Lung (tissue), 16 donors: ENCODE measurements around the gene SUOX. TPM values are rescaled to one million over a fixed set of nuclear protein-coding genes. Genes with fewer than 3 reads are reported as not detected.

Source experiments
- ATAC-seq: fragments of 200-7000 bp; cut with Tn5 transposase; one replicate; pipeline ENCODE4 v1.9.1; 2020; ENCODE audit warnings: moderate number of reproducible peaks; ENCODE audit not compliant: insufficient read depth, low FRiP score
- DNase-seq, 3 donors: peaks; one replicate each; pipeline ENCODE4 v3.0.0-alpha.2; 2013 to 2017
- H3K27ac ChIP-seq, 2 donors: one replicate each; pipeline ENCODE4 v1.5.1; 2013; ENCODE audit warnings: mild to moderate bottlenecking in 2 of 2, moderate library complexity in 2 of 2, control low read depth in 1 of 2, inconsistent platforms in 1 of 2, low read depth in 1 of 2, low read length in 1 of 2
- H3K27me3 ChIP-seq, 3 donors: one replicate each; pipeline ENCODE4 v1.5.1; 2013; ENCODE audit warnings: low read length in 2 of 3; ENCODE audit not compliant: control insufficient read depth in 3 of 3, insufficient read depth in 3 of 3
- H3K36me3 ChIP-seq, 4 donors: one replicate each; pipeline ENCODE4 v1.5.1; 2013; ENCODE audit warnings: low read length in 4 of 4, mild to moderate bottlenecking in 1 of 4, moderate library complexity in 1 of 4; ENCODE audit not compliant: control insufficient read depth in 4 of 4, insufficient read depth in 4 of 4
- H3K4me1 ChIP-seq, 5 donors: one replicate each; pipeline ENCODE4 v1.5.1; 2013; ENCODE audit warnings: low read length in 5 of 5, mild to moderate bottlenecking in 2 of 5, moderate library complexity in 1 of 5; ENCODE audit not compliant: control insufficient read depth in 5 of 5, insufficient read depth in 5 of 5
- H3K4me3 ChIP-seq: one replicate; pipeline ENCODE4 v1.5.1; 2013; ENCODE audit warnings: mild to moderate bottlenecking, control low read depth, moderate library complexity
- H3K9ac ChIP-seq, 2 donors: one replicate each; pipeline ENCODE4 v1.5.1; 2013; ENCODE audit warnings: low read length in 2 of 2, control low read depth in 1 of 2; ENCODE audit not compliant: insufficient read depth in 1 of 2
- H3K9me3 ChIP-seq, 4 donors: one replicate each; pipeline ENCODE4 v1.5.1; 2013; ENCODE audit warnings: low read length in 3 of 4, mild to moderate bottlenecking in 1 of 4, moderate library complexity in 1 of 4; ENCODE audit not compliant: control insufficient read depth in 4 of 4, insufficient read depth in 3 of 4
- WGBS, 2 donors: extraction: QIAGEN DNeasy Blood & Tissue Kit; methylation state at CpG; one replicate each; pipeline ENCODE4 v1.1.7; 2013; 5-methylcytosine and 5-hydroxymethylcytosine counted together
- long read RNA-seq, 5 donors: transcript quantifications; one replicate each; lab custom pipeline, GENCODE V29; 2026
- polyA plus RNA-seq, 2 donors: library from polyadenylated mRNA; stranded (reverse); fragments of 200-250 nt; gene quantifications; one replicate each; pipeline ENCODE4 v1.2.1, GENCODE V29; 2013
- total RNA-seq, 2 donors: library from RNA; depleted of rRNA in 1 of 2; stranded (reverse); fragments of >200 nt in 1 of 2; gene quantifications; one replicate each; pipeline ENCODE4 v1.2.1, GENCODE V29; 2014 to 2021
- TF ChIP-seq, protein P1 (sequence below): IDR thresholded peaks from 2 replicates; pipeline ENCODE4 v1.5.1; 2012; ENCODE audit warnings: mild to moderate bottlenecking; ENCODE audit errors: control extremely low read depth, extremely low read depth
- donor health status: control.
- donor health status: control.
- donor health status: Bipolar disorder and iron deficiency.
- donor health status: healthy.
- donor health status: DM: yes; HTN: yes; CAD: no.

Gene SUOX
- total RNA-seq, result 10 to 100 TPM; 17.7 to 26.2 TPM
- polyA plus RNA-seq, result 10 to 100 TPM; 15.1 to 17.1 TPM
- long read RNA-seq, donor 1, transcript SUOX-201 (5 exons, 2,364 nt), result major isoform, 10 of 16 reads
- long read RNA-seq, donor 1, partial matches to known transcripts, result 0 of 16 reads
- long read RNA-seq, donor 1, other reads (novel, unspliced or antisense), result 0 of 16 reads
- long read RNA-seq, donor 2, partial matches to known transcripts, result 0 of 6 reads
- long read RNA-seq, donor 2, other reads (novel, unspliced or antisense), result 0 of 6 reads
- long read RNA-seq, donor 3, partial matches to known transcripts, result 0 of 6 reads
- long read RNA-seq, donor 3, other reads (novel, unspliced or antisense), result 0 of 6 reads
- long read RNA-seq, donor 4, transcript SUOX-202 (4 exons, 2,306 nt), result major isoform, 5 of 22 reads
- long read RNA-seq, donor 4, partial matches to known transcripts, result 13 of 22 reads
- long read RNA-seq, donor 4, other reads (novel, unspliced or antisense), result 0 of 22 reads
- long read RNA-seq, donor 5, transcript SUOX-201 (5 exons, 2,364 nt), result major isoform, 8 of 15 reads
- long read RNA-seq, donor 5, partial matches to known transcripts, result 0 of 15 reads
- long read RNA-seq, donor 5, other reads (novel, unspliced or antisense), result 0 of 15 reads

- TF ChIP-seq, protein P1, sequence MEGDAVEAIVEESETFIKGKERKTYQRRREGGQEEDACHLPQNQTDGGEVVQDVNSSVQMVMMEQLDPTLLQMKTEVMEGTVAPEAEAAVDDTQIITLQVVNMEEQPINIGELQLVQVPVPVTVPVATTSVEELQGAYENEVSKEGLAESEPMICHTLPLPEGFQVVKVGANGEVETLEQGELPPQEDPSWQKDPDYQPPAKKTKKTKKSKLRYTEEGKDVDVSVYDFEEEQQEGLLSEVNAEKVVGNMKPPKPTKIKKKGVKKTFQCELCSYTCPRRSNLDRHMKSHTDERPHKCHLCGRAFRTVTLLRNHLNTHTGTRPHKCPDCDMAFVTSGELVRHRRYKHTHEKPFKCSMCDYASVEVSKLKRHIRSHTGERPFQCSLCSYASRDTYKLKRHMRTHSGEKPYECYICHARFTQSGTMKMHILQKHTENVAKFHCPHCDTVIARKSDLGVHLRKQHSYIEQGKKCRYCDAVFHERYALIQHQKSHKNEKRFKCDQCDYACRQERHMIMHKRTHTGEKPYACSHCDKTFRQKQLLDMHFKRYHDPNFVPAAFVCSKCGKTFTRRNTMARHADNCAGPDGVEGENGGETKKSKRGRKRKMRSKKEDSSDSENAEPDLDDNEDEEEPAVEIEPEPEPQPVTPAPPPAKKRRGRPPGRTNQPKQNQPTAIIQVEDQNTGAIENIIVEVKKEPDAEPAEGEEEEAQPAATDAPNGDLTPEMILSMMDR, result no peak
- peak within 1 kb of the TSS; percentile 50 to 76 for H3K9ac ChIP-seq
- peak within 1 kb of the TSS; percentile 68 for H3K4me3 ChIP-seq
- no peaks in the 10 kb centered on the region for H3K9me3 ChIP-seq
- ATAC-seq (peak; percentile 100), DNase-seq (peak; percentile 98 to 99 (median 98))
- 1 to 2% methylated on average over 27 of the region's 27 CpGs for WGBS, 2 donors
- no peaks in the 10 kb centered on the region for H3K27me3 ChIP-seq
- peak within 1 kb of the TSS; percentile 77 to 85 for H3K27ac ChIP-seq
- H3K4me1 ChIP-seq, result peaks cover 0 to 16% (median 4%) of the 10 kb centered on the region in 5 donors
- peaks cover 14 to 22% (median 15%) of the 10 kb centered on the region in 4 donors for H3K36me3 ChIP-seq
Observed at GRCh38 chr12:55996715-55997534, at the start of gene SUOX. Gene SUOX, plus strand, starts transcription at chr12:55997276. Its CDS starts 4,946 bp downstream, at chr12:56002222.

DNA sequence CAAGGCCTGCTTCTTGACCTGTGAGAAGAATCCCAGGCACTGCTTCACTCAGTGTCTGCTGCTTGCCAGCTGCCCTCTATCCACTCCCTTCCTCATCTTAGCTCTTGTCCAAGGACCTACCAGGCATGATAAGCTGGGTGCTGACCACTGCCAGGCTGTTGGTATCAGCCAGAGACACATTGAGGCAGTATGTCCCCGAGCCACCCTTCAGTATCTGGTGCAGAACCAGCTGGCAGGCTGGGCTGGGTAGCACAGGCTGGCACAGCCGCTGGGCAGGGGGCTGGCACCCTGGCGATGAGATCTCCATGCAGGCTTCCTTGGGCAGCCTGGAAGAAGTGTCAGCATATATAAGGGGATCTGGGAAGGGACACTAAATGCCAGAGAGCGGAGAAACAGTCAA, 41.7 kb upstream of the SUOX start:
- no peak for ATAC-seq
- H3K4me1 ChIP-seq, result peaks cover 0 to 3% (median 0%) of the 10 kb centered on the region in 5 donors
- no peak overlapping the region for H3K27ac ChIP-seq
- no peak for DNase-seq
- no peak overlapping the region for H3K9ac ChIP-seq
- H3K27me3 ChIP-seq, result no peaks in the 10 kb centered on the region
- H3K4me3 ChIP-seq, result no peak overlapping the region
- peaks cover 0 to 18% (median 7%) of the 10 kb centered on the region in 4 donors for H3K36me3 ChIP-seq
- TF ChIP-seq, protein P1, result no peak
- WGBS, 2 donors, result 88 to 92% methylated on average over 4 of the region's 4 CpGs
- H3K9me3 ChIP-seq, result peaks cover 0 to 2% (median 0%) of the 10 kb centered on the region in 4 donors

GRCh38 chr12:55955800-55956508, 41.1 kb upstream of the SUOX start:
- H3K27ac ChIP-seq, result no peak overlapping the region
- WGBS, 2 donors, result 89 to 96% methylated on average over 6 of the region's 6 CpGs
- no peak overlapping the region for H3K9ac ChIP-seq
- peaks cover 0 to 3% (median 0%) of the 10 kb centered on the region in 5 donors for H3K4me1 ChIP-seq
- peaks cover 0 to 2% (median 0%) of the 10 kb centered on the region in 4 donors for H3K9me3 ChIP-seq
- ATAC-seq, result peak; percentile 34
- DNase-seq, result no peak
- TF ChIP-seq, protein P1, result no peak
- no peak overlapping the region for H3K4me3 ChIP-seq
- H3K27me3 ChIP-seq, result no peaks in the 10 kb centered on the region
- peaks cover 0 to 18% (median 7%) of the 10 kb centered on the region in 4 donors for H3K36me3 ChIP-seq
